Measurements from ENCODE around the gene CDH5. TPM values are rescaled to one million over a fixed set of nuclear protein-coding genes. Genes with fewer than 3 reads are reported as not detected.
"Not testable (repeated sequence)": the region's sequence is repeated elsewhere in the genome, so short reads cannot be mapped to it uniquely, and the experiment has no call there.

Gene CDH5, protein sequence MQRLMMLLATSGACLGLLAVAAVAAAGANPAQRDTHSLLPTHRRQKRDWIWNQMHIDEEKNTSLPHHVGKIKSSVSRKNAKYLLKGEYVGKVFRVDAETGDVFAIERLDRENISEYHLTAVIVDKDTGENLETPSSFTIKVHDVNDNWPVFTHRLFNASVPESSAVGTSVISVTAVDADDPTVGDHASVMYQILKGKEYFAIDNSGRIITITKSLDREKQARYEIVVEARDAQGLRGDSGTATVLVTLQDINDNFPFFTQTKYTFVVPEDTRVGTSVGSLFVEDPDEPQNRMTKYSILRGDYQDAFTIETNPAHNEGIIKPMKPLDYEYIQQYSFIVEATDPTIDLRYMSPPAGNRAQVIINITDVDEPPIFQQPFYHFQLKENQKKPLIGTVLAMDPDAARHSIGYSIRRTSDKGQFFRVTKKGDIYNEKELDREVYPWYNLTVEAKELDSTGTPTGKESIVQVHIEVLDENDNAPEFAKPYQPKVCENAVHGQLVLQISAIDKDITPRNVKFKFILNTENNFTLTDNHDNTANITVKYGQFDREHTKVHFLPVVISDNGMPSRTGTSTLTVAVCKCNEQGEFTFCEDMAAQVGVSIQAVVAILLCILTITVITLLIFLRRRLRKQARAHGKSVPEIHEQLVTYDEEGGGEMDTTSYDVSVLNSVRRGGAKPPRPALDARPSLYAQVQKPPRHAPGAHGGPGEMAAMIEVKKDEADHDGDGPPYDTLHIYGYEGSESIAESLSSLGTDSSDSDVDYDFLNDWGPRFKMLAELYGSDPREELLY
- not detected for total RNA-seq

DNA sequence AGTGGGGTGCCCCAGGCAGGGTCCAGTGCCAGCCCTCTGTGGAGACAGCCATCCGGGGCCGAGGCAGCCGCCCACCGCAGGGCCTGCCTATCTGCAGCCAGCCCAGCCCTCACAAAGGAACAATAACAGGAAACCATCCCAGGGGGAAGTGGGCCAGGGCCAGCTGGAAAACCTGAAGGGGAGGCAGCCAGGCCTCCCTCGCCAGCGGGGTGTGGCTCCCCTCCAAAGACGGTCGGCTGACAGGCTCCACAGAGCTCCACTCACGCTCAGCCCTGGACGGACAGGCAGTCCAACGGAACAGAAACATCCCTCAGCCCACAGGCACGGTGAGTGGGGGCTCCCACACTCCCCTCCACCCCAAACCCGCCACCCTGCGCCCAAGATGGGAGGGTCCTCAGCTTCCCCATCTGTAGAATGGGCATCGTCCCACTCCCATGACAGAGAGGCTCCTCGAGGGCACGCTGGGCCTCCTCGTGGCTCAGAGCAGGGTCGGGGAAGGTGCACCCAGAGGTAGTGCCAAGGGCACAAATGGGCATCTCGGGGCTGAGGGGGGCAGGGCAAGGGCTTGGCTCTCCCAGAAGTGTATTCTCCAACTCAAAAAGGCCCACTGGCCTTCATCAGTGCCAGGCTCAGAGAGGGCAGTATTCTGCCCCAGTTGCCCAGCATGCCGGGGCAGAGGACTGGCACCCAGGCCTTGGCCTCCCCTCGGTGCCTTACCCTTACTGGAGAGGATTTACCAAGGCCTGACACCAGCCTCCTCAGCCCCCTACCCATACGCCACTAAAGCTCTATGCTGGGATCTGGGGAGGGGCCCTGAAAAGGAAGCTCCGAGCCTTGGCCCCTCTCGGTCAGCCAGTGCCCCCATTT, at the start of gene CDH5:
Gene CDH5, plus strand, starts transcription at position 259 of the 867 bp plus-strand sequence. CDS start 12,647 bp downstream, outside the sequence.
- DNase-seq (ENCODE audit: low spot score in 2 of 2): no peak

DNA sequence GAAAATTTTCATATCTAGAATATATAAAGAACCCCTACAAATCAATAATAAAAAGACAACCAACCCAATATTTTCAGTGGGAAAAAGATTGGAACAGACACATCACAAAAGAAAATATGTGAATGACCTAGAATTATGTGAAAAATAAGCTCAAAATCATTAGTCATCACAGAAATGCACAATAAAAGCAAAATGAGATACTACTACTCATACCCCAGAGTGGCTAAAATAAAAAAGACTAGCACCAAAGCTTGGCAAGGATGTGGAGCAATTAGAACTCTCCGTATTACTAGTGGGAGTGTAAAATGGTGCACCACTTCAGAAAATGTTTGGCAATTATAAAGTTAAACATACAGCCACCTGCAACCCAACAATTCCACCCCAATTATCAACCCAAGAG, 48.0 kb upstream of the CDH5 start:
- ATAC-seq: no peak
- Mint-ChIP-seq H3K9me3 (no peaks in the 10 kb centered on the region), H3K27ac (no peak overlapping the region), H3K36me3 (no peaks in the 10 kb centered on the region)
- no peak for DNase-seq (ENCODE audit: low spot score in 2 of 2)

More for the DNA sequence above, at the start of gene CDH5:
- Mint-ChIP-seq H3K27ac (no peak within 1 kb of the TSS), H3K9me3 (no peaks in the 10 kb centered on the region), H3K36me3 (no peaks in the 10 kb centered on the region)
- no peak for ATAC-seq

DNA sequence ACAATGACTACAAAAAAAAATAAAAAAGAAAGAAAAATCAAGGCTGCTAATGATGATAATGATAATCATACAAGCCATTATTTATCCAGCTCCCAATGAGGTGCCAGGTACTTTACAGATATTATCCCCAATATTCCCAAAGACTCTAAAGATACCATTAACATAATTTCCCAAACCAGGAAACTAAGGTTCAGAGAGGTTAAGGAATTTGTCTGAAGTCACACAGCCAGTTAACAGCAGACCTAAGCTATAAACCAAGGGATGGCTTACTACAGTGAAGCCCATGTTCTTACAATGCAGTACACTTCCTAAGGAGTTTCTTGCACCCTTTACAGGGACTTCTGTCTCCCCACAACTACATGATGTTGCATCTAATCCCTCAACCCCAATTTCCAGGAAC, 45.7 kb upstream of the CDH5 start:
- H3K36me3 Mint-ChIP-seq: no peaks in the 10 kb centered on the region

DNA sequence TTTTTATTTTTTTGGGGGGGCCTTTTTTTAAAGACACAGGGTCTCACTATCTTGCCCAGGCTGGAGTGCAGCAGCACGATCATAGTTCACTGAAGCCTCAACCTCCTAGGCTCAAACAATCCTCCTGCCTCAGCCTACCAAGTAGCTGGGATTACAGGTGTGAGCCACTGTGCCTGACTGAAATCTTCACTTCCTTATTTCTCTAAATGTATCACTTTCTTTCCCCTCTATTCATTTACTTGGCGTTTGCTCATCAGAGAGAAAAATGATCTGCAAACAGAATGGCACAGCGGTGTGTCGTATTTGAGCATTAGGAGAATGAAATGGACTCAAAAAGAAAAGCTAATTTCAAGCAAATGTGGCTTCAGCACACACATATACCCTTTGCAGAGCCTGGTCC, 44.3 kb upstream of the CDH5 start:
- Mint-ChIP-seq H3K36me3 (no peaks in the 10 kb centered on the region), H3K27ac (no peak overlapping the region), H3K9me3 (no peaks in the 10 kb centered on the region)
- DNase-seq (ENCODE audit: low spot score in 2 of 2) (no peak), ATAC-seq (no peak)

More for the DNA sequence above, 45.7 kb upstream of the CDH5 start:
- no peaks in the 10 kb centered on the region for H3K9me3 Mint-ChIP-seq
- DNase-seq (ENCODE audit: low spot score in 2 of 2) (no peak), ATAC-seq (no peak)
- H3K27ac Mint-ChIP-seq: no peak overlapping the region

DNA sequence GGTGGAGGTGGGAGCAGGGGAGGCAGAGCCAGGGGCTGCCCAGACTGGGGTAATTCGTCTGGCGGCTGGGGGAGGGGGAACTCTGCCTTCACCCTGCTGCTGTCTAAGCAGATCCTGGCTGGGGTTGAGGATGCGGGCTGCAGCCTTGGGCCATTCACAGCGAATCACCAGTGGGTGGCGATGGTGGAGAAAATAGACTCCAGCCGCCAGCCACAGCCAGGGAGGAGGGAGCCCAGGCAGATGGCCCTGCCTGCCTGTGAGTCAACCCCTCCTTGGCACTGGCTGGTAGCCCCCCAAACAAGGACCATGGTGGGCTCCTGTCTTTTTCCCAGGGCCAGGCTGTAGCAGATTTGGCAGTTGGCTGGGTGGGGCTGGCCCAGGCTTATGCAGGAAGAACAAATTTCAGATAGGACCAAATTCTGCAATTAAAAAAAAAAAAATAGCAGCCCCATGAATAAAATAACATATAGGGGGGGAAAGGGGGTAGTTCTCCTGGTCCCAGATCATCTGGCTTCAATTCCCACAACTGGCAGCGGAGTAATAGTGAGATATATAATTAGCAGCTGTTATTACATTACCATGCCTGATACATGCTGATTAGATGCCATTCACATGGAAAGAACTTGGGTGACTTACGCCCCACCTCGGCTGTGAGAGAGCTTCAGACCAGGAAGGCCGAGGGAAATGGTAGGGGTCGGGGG, 41.5 kb upstream of the CDH5 start:
- H3K27ac Mint-ChIP-seq: peak overlapping the region in 1 of 2 donors; percentile 29
- no peak for ATAC-seq
- no peaks in the 10 kb centered on the region for H3K36me3 Mint-ChIP-seq
- DNase-seq (ENCODE audit: low spot score in 2 of 2): no peak
- H3K9me3 Mint-ChIP-seq: no peaks in the 10 kb centered on the region

DNA sequence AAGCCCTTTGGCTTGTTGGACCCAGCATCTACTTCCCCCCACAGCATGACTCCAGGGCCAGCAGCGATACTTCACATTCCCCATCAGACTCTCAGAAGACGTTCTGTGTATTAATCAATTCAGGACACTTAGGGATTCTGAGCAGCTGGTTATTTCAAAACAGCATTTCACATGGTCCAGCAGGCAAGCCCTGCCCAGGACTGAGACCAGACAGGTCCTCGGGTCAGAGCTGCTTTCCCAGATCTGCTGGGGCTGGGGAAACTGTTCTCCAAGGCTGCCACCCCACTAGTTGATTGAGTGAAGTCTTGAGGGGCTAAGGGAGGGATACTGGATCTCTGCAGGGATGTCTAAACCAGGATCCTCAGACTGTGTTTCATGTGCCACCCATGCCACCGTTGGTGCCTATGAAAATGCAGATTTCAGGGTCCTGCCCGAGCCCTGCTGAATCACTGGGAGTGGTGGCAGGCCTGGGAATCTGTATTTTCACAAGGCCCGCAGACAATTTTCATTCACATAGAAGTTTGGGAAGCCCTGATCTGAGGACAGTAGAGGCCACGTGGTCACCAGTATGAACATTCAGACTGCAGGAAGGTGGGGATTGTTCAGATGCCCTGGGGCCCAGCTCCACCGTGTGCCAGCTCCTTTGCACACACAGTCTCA, 40.6 kb upstream of the CDH5 start:
- H3K9me3 Mint-ChIP-seq: no peaks in the 10 kb centered on the region
- no peak for DNase-seq (ENCODE audit: low spot score in 2 of 2)
- ATAC-seq: no peak
- H3K36me3 Mint-ChIP-seq: no peaks in the 10 kb centered on the region
- no peak overlapping the region for H3K27ac Mint-ChIP-seq

DNA sequence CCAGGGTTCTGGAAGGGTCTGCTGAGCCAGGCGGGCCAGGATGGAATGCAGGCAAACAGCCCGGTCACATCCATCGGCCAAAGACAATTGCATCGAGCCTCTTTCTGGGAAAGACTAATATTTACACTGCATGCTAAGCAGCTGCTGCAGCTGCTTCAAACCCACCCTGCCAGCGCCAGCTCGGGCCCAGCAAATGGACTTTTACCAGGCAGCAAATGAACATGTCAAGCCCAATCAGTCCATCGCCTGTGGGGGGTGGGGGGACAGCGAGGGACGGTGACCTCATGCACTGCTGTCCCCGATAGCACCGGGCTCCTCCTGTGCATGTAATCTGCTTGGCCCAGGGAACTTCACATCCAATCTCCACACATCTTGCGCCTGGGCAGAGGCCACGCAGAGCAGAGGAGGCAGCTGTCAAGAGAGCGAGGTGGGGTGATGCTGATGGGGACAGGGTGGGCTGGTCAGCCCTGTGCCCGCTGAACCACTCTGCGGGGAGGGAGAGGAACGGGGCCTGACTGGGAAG, 39.4 kb upstream of the CDH5 start:
- no peaks in the 10 kb centered on the region for H3K36me3 Mint-ChIP-seq

DNA sequence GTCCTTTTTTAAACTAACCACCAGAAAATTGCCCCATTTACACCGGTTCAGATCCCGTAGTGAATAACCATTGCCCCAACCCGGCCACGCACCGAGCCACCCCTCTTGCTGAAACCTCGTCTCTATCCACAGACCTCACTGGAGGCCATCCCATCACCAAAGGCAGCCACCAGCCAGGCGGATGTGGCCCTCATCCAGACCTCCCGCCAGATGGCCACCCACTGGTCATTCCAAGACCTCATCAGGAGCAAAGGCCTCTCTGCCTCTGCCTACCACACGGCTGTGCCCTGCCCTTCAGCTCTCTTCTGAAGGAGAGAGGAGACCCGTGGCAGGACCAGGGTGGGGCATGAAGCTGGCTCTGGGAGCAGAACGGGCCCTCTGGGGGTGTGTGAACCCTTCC, 38.2 kb upstream of the CDH5 start:
- Mint-ChIP-seq H3K9me3 (peaks cover 0 to 4% of the 10 kb centered on the region in 2 donors), H3K36me3 (no peaks in the 10 kb centered on the region), H3K27ac (no peak overlapping the region)
- DNase-seq (ENCODE audit: low spot score in 2 of 2): no peak
- ATAC-seq: no peak

More for the DNA sequence above, 39.4 kb upstream of the CDH5 start:
- Mint-ChIP-seq H3K9me3 (peaks cover 0 to 4% of the 10 kb centered on the region in 2 donors), H3K27ac (no peak overlapping the region)
- no peak for ATAC-seq
- no peak for DNase-seq (ENCODE audit: low spot score in 2 of 2)

DNA sequence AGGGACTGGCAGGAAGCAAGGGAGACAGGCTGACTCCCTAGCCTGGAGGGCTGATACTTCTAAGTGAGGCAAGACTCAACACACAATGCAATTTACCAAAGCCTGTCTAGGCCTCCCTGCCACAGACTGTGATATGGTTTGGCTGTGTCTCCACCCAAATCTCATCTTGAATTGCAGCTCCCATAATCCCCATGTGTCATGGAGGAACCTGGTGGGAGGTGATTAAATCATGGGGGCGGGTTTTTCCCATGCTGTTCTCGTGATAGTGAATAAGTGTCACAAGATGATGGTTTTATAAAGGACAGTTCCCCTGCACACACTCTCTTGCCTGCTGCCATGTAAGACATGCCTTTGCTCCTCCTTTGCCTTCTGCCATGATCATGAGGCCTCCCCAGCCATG, 35.0 kb upstream of the CDH5 start:
- H3K36me3 Mint-ChIP-seq; H3K9me3 Mint-ChIP-seq; H3K27ac Mint-ChIP-seq; ATAC-seq; DNase-seq (ENCODE audit: low spot score in 2 of 2): not testable (repeated sequence)

DNA sequence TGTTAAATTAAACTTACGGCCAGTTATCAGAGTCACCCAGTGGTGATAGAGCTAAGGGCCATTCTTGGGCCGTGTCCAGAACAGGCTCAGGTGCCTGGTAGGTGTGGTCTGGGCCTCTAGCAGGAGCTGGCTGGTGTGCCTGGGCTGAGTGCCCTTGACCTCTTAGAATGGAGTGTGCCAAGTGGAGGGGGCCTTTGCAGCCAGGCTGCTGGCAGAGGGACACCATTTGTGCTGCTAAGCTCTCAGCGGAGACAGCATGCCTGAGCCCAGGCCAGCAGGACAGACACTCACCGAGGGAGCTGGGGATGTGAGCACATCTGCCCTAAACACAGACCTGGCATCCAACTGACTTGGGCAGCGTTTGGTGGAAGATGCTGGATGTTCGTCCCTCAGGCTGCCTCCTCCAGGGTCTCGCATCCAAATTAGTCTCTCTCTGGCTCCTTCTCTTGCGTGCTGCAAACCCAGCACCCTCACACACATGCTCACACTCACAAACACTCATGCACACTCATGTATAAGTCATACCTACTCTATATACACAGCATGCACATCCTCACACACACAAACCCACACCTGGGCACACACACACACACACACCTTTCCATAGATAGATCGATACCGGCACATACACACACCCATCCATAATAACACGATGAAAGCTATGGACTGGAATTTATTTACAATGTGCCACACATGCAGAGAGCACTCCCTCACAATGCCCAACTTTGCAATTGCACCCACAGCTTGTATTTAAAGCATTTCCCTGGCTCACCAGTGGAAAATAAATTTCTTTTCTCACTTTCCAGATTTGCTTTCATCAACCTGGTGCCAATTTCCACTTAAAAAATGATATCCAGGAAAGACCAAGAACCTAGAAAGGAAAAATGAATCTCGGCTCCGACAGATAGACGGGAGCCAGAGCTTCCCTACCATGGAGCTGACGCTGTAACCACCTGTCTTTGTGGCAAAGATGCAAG, 33.6 kb upstream of the CDH5 start:
- Mint-ChIP-seq H3K36me3 (no peaks in the 10 kb centered on the region), H3K9me3 (peaks cover 0 to 4% of the 10 kb centered on the region in 2 donors), H3K27ac (no peak overlapping the region)
- DNase-seq (ENCODE audit: low spot score in 2 of 2) (no peak), ATAC-seq (no peak)

DNA sequence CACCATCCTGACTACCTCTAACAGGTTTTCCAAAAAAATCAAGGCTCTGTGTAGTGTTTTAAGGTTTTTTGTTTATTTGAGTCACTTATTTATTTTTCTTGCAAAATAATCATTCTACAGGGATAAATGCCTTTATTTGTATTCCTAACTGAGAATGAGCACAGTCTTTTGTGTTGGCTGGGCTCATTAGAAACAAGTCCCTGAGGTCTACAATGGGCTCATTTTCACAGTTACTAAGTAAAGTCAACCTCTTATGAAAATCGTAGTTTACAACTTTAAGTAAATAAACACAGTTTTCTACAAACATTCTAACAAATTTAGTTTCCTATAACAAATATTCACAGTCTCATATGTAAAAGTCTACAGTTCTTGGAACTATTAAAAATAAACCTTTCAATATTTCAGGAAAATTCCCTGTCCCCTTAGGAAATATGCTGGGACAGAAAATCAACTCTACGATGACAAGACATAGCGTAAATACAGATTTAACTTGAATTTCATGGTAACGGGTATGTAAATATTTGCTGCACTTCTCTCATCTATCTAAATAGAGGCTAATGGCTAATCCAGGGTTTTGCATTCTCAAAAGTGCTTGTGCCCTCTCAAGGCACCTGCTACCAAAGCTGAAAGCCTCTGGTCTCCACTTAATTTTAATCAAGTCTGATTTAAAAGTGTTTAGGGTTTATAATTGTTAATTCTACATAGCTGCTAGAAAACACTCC, 31.5 kb upstream of the CDH5 start:
- H3K36me3 Mint-ChIP-seq: no peaks in the 10 kb centered on the region
- peaks cover 0 to 4% of the 10 kb centered on the region in 2 donors for H3K9me3 Mint-ChIP-seq
- DNase-seq (ENCODE audit: low spot score in 2 of 2) (no peak), ATAC-seq (no peak)
- H3K27ac Mint-ChIP-seq: no peak overlapping the region

DNA sequence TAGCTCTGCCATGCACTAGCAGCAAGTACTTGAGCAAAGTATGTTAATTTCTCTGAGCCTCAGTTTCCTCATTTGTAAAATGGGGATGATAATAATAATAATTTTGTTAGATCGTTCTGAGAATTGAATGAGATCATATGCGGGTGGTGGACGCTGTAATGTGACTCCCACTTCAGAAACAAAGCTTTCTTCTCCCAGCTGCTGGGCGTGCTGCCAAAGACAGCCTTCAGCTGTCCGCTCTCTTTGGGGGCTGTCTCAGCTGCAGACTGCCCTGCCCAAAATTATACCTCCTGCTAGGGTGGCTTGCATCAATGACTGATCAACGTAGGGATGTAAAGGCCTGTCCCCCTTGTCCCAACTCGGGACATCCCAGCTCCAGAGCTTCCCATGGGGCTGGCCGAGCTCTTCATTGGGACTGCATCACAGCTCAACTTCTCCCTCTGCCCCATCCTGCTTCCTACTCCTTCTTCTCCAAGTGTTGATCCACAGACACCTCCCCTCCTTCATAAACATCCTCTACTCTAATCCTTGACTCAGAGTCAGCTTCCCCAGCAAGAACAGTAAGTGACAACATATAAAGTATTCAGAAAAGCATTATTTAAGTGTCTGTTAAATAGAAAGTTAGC, 30.7 kb upstream of the CDH5 start:
- Mint-ChIP-seq H3K27ac (no peak overlapping the region), H3K9me3 (peaks cover 0 to 4% of the 10 kb centered on the region in 2 donors), H3K36me3 (no peaks in the 10 kb centered on the region)
- ATAC-seq (no peak), DNase-seq (ENCODE audit: low spot score in 2 of 2) (no peak)

DNA sequence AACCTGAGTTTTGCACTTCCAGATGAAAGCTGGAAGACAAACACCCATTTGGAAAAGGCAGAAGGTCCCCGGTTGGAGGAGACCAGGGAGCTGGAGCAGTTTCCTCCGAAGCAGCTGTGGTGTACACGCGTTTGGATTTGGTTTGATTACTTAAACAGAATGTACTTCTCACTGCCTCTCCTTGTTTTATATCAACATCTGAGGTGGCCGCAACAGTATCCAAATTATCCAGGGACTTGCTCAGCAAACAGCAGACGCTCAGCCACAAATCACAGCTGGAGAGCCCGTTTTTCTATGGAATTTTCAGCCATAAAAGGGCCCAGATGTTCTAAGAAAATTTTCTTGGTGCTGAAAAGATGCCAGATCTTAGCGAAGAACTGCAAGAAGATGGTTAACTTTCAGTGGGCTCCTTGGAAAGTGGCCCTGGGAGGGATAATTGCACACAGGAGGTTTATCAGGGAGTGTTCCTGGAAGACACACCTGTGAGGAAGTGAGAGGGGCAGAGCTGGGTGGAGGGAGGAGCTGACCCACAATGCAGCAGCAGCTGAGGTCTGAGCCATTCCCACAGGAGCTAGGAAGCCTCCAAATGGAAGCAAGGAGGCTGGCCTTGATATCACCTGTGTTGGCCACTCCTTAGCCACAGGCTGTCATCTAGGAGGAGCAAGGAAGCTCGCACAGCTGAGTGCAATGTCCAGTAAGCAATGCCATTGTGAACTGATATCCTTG, 28.9 kb upstream of the CDH5 start:
- Mint-ChIP-seq H3K36me3 (no peaks in the 10 kb centered on the region), H3K27ac (peak overlapping the region in 1 of 2 donors; percentile 58), H3K9me3 (no peaks in the 10 kb centered on the region)
- no peak for ATAC-seq
- DNase-seq (ENCODE audit: low spot score in 2 of 2): no peak
